SU-DHL-6 (cell line): ENCODE data around the gene NR5A2.

Experiments used
- H2AFZ ChIP-seq: fragments of 200-600 bp; sonication (generic); 2 replicates; pipeline ENCODE4 v1.6.1; 2014; ENCODE audit warnings: low read depth, mild to moderate bottlenecking, moderate library complexity, mixed read lengths, antibody characterized with exemption, low read length; ENCODE audit not compliant: severe bottlenecking
- H3F3A ChIP-seq: fragments of 200-600 bp; shearing (Covaris generic); 2 replicates; pipeline ENCODE4 v1.6.0; 2016; ENCODE audit warnings: antibody characterized with exemption, mild to moderate bottlenecking; ENCODE audit not compliant: insufficient read depth
- H3K27ac ChIP-seq: fragments of 200-600 bp; sonication (generic); 2 replicates; pipeline ENCODE4 v1.5.1; 2016; ENCODE audit warnings: low read depth, mild to moderate bottlenecking, low read length, moderate library complexity, mixed read lengths
- H3K27me3 ChIP-seq: fragments of 200-600 bp; sonication (generic), shearing (Covaris generic); 2 replicates; pipeline ENCODE4 v1.6.0; 2014; ENCODE audit warnings: mild to moderate bottlenecking, low read length
- H3K36me3 ChIP-seq: fragments of 200-600 bp; sonication (generic); 2 replicates; pipeline ENCODE4 v1.6.1; 2014; ENCODE audit warnings: mild to moderate bottlenecking, low read length, mixed read lengths
- H3K4me2 ChIP-seq: fragments of 300-600, 200-600 bp; shearing (Covaris generic), sonication (generic); 2 replicates; pipeline ENCODE4 v1.6.0; 2014; ENCODE audit warnings: low read length, low read depth, mild to moderate bottlenecking; ENCODE audit not compliant: poor library complexity, severe bottlenecking
- H3K4me3 ChIP-seq: fragments of 200-600 bp; sonication (generic); 2 replicates; pipeline ENCODE4 v1.5.1; 2014; ENCODE audit warnings: antibody characterized with exemption, low read length, mild to moderate bottlenecking, mixed read lengths; ENCODE audit not compliant: insufficient read depth, poor library complexity, severe bottlenecking
- H3K79me2 ChIP-seq: fragments of 200-600 bp; sonication (generic); 2 replicates; pipeline ENCODE4 v1.6.1; 2014; ENCODE audit warnings: mild to moderate bottlenecking, low read length, moderate library complexity; ENCODE audit not compliant: insufficient read depth
- H3K9ac ChIP-seq: fragments of 200-600 bp; sonication (generic); 2 replicates; pipeline ENCODE4 v1.7.0; 2014; ENCODE audit warnings: mild to moderate bottlenecking, low read length
- H3K9me2 ChIP-seq: fragments of 200-600 bp; sonication (generic); replicated peaks from 2 replicates; pipeline ENCODE4 v1.6.1; 2014; ENCODE audit warnings: low read length; ENCODE audit not compliant: insufficient read depth
- H3K9me3 ChIP-seq: fragments of 200-600 bp; sonication (generic); 2 replicates; pipeline ENCODE4 v1.6.1; 2014; ENCODE audit warnings: low read length, mixed read lengths; ENCODE audit not compliant: insufficient read depth
- H4K20me1 ChIP-seq: fragments of 200-600 bp; sonication (generic); 2 replicates; pipeline ENCODE4 v1.6.1; 2014; ENCODE audit warnings: low read depth, mild to moderate bottlenecking, antibody characterized with exemption, low read length, moderate library complexity, mixed read lengths
- CTCF ChIP-seq: fragments of 200-600 bp; sonication (generic); IDR thresholded peaks from one replicate; pipeline ENCODE4 v1.5.1; 2017; ENCODE audit warnings: antibody characterized with exemption, mild to moderate bottlenecking, low read length, moderate library complexity; ENCODE audit not compliant: insufficient read depth, poor library complexity, severe bottlenecking
- EZH2phosphoT487 ChIP-seq: fragments of 200-600 bp; sonication (generic), shearing (Covaris generic); conservative IDR thresholded peaks from 2 replicates; pipeline ENCODE4 v1.6.1; 2018; ENCODE audit warnings: mild to moderate bottlenecking, antibody characterized with exemption, low read length, moderate library complexity, mixed read lengths

Gene NR5A2

GRCh38 chr1:200168926-200169325 lies 141.4 kb downstream of the NR5A2 start:
- Histone ChIP-seq H3F3A (no peaks in the 10 kb centered on the region), H3K79me2 (no peaks in the 10 kb centered on the region), H3K27me3 (no peaks in the 10 kb centered on the region), H2AFZ (no peak overlapping the region), H3K9me2 (no peaks in the 10 kb centered on the region), H3K4me2 (no peak overlapping the region), H3K27ac (no peak overlapping the region), H3K9ac (no peak overlapping the region), H4K20me1 (no peaks in the 10 kb centered on the region), H3K9me3 (no peaks in the 10 kb centered on the region), H3K36me3 (no peaks in the 10 kb centered on the region), H3K4me3 (no peak overlapping the region)
- TF ChIP-seq EZH2phosphoT487, result no peak
- TF ChIP-seq CTCF, result no peak

- no peak overlapping the region for H3K4me3 ChIP-seq
- no peaks in the 10 kb centered on the region for H4K20me1 ChIP-seq
- H3K36me3 ChIP-seq, result no peaks in the 10 kb centered on the region
- H3K27me3 ChIP-seq, result no peaks in the 10 kb centered on the region
- no peak overlapping the region for H2AFZ ChIP-seq
- H3K79me2 ChIP-seq, result no peaks in the 10 kb centered on the region
- H3K9me3 ChIP-seq, result no peaks in the 10 kb centered on the region
- no peaks in the 10 kb centered on the region for H3F3A ChIP-seq
- H3K4me2 ChIP-seq, result no peak overlapping the region
- H3K9ac ChIP-seq, result no peak overlapping the region
- H3K27ac ChIP-seq, result no peak overlapping the region
- H3K9me2 ChIP-seq, result no peaks in the 10 kb centered on the region
- TF ChIP-seq EZH2phosphoT487 (no peak), CTCF (no peak)
Measured at GRCh38 chr1:200172311-200172710, 144.8 kb downstream of the NR5A2 start.

GRCh38 chr1:200173097-200173618 lies 145.6 kb downstream of the NR5A2 start:
- Histone ChIP-seq H3K9me2 (no peaks in the 10 kb centered on the region), H3K9ac (no peak overlapping the region), H3F3A (no peaks in the 10 kb centered on the region), H2AFZ (no peak overlapping the region), H3K36me3 (no peaks in the 10 kb centered on the region), H3K4me2 (no peak overlapping the region), H3K79me2 (no peaks in the 10 kb centered on the region), H4K20me1 (no peaks in the 10 kb centered on the region), H3K27ac (no peak overlapping the region), H3K9me3 (no peaks in the 10 kb centered on the region), H3K4me3 (no peak overlapping the region), H3K27me3 (no peaks in the 10 kb centered on the region)
- TF ChIP-seq EZH2phosphoT487, result no peak
- TF ChIP-seq CTCF, result no peak
